Caki2 (cell line): Measurements from ENCODE around the gene SLC30A1. TPM values are rescaled to one million over a fixed set of nuclear protein-coding genes. Genes with fewer than 3 reads are reported as not detected.
"Not testable (repeated sequence)": the region's sequence is repeated elsewhere in the genome, so short reads cannot be mapped to it uniquely, and the experiment has no call there.

Source experiments
- DNase-seq: peaks from one replicate; pipeline ENCODE4 v3.0.0-alpha.2; 2015; ENCODE audit warnings: low read depth
- in situ Hi-C: cut with HindIII; loops from 2 replicates; pipeline ENCODE4 v1.10.0; 2016; ENCODE audit warnings: low sequenced_read_pairs, low pct_unique_long_range_greater_than_20kb, mixed read lengths
- total RNA-seq: library from RNA; depleted of rRNA; stranded (reverse); fragments of >200 nt; shearing (Covaris generic); gene quantifications from 2 replicates; pipeline ENCODE4 v1.2.3, GENCODE V29; 2014; ENCODE audit warnings: low replicate concordance

SLC30A1 gene
- total RNA-seq, 1 experiment from 2014 or later: 18.4 TPM

GRCh38 chr1:211591980-211592493, 13.1 kb upstream of the SLC30A1 start:
- in situ Hi-C loops: no loop called here
- peak; percentile 69 for DNase-seq

GRCh38 chr1:211589782-211590721, 11.1 kb upstream of the SLC30A1 start:
- peak; percentile 62 for DNase-seq
- in situ Hi-C loops: no loop called here

- DNase-seq: no peak
- in situ Hi-C loops: no loop called here
Measured at GRCh38 chr1:211588711-211589110, 9.8 kb upstream of the SLC30A1 start.

GRCh38 chr1:211587123-211587522, 8.2 kb upstream of the SLC30A1 start:
- in situ Hi-C loops: no loop called here
- no peak for DNase-seq

- in situ Hi-C loops: no loop called here
- no peak for DNase-seq
Measured at GRCh38 chr1:211586538-211586937, 7.6 kb upstream of the SLC30A1 start.

GRCh38 chr1:211583011-211583992, 4.3 kb upstream of the SLC30A1 start:
- no peak for DNase-seq
- in situ Hi-C loops: no loop called here

GRCh38 chr1:211581526-211581925, 2.6 kb upstream of the SLC30A1 start:
- DNase-seq: no peak
- in situ Hi-C loops: no loop called here

- in situ Hi-C loops: no loop called here
- DNase-seq: no peak
Measured at GRCh38 chr1:211580303-211580687, 1.3 kb upstream of the SLC30A1 start.

- in situ Hi-C loops: no loop called here
- DNase-seq: peak; percentile 46
Measured at GRCh38 chr1:211579440-211580302, 710 bp upstream of the SLC30A1 start.

GRCh38 chr1:211577819-211578639, 932 bp downstream of the SLC30A1 start:
- DNase-seq: peak; percentile 75
- in situ Hi-C loops: no loop called here

GRCh38 chr1:211577277-211577818, 1.6 kb downstream of the SLC30A1 start:
- in situ Hi-C loops: no loop called here
- DNase-seq: no peak

GRCh38 chr1:211576717-211577116, 2.2 kb downstream of the SLC30A1 start:
- no peak for DNase-seq
- in situ Hi-C loops: no loop called here

GRCh38 chr1:211574705-211575104, 4.3 kb downstream of the SLC30A1 start:
- DNase-seq: no peak
- in situ Hi-C loops: no loop called here

- in situ Hi-C loops: no loop called here
- DNase-seq: no peak
Measured at GRCh38 chr1:211571998-211572397, 7.0 kb downstream of the SLC30A1 start.

- in situ Hi-C loops, DNase-seq: not testable (repeated sequence)
Measured at GRCh38 chr1:211570378-211570777, 8.6 kb downstream of the SLC30A1 start.

GRCh38 chr1:211566431-211567025, 12.4 kb downstream of the SLC30A1 start:
- in situ Hi-C loops: no loop called here
- DNase-seq: no peak
